GM19240 (cell line): ENCODE measurements around the gene WSCD2.

Experiments
- DNase-seq: peaks from one replicate; pipeline ENCODE4 v3.0.0; 2011; ENCODE audit warnings: low spot score; ENCODE audit not compliant: insufficient read length

The WSCD2 gene

GRCh38 chr12:108129017-108129812 is at the start of gene WSCD2:
TSS of gene WSCD2 (plus strand) at chr12:108129288. CDS start at chr12:108195833, 66,545 bp downstream.
- no peak for DNase-seq

GRCh38 chr12:108079721-108080120 is 49.4 kb upstream of the WSCD2 start:
- no peak for DNase-seq

- DNase-seq = no peak
These were observed 48.7 kb upstream of the WSCD2 start for GRCh38 chr12:108080363-108080762.

GRCh38 chr12:108082485-108082884 is 46.6 kb upstream of the WSCD2 start:
- no peak for DNase-seq

- DNase-seq = no peak
These were observed 41.2 kb upstream of the WSCD2 start for GRCh38 chr12:108087900-108088299.

GRCh38 chr12:108090107-108090899 is 38.8 kb upstream of the WSCD2 start:
- no peak for DNase-seq

- DNase-seq = no peak
These were observed 38.0 kb upstream of the WSCD2 start for GRCh38 chr12:108090932-108091678.

- no peak for DNase-seq
These were observed 37.4 kb upstream of the WSCD2 start for GRCh38 chr12:108091679-108092051.

- DNase-seq = no peak
These were observed 35.9 kb upstream of the WSCD2 start for GRCh38 chr12:108093209-108093608.

GRCh38 chr12:108094056-108094649 is 34.9 kb upstream of the WSCD2 start:
- DNase-seq = no peak

- no peak for DNase-seq
These were observed 31.8 kb upstream of the WSCD2 start for GRCh38 chr12:108097160-108097911.

- no peak for DNase-seq
These were observed 30.7 kb upstream of the WSCD2 start for GRCh38 chr12:108098374-108098773.

GRCh38 chr12:108099073-108099472 is 30.0 kb upstream of the WSCD2 start:
- no peak for DNase-seq

- no peak for DNase-seq
These were observed 29.2 kb upstream of the WSCD2 start for GRCh38 chr12:108099778-108100489.

- DNase-seq = no peak
These were observed 27.4 kb upstream of the WSCD2 start for GRCh38 chr12:108101605-108102175.

GRCh38 chr12:108102363-108102762 is 26.7 kb upstream of the WSCD2 start:
- DNase-seq = no peak

GRCh38 chr12:108103087-108103486 is 26.0 kb upstream of the WSCD2 start:
- no peak for DNase-seq

- no peak for DNase-seq
These were observed 25.6 kb upstream of the WSCD2 start for GRCh38 chr12:108103517-108103916.

- no peak for DNase-seq
These were observed 24.4 kb upstream of the WSCD2 start for GRCh38 chr12:108104657-108105056.

- DNase-seq = no peak
These were observed 22.5 kb upstream of the WSCD2 start for GRCh38 chr12:108106599-108106998.
